Glutamatergic neuron (in vitro differentiated cells): Measurements from ENCODE around the gene SYT17. TPM values are rescaled to one million over a fixed set of nuclear protein-coding genes. Genes with fewer than 3 reads are reported as not detected.

Experiments
- DNase-seq: peaks from one replicate; pipeline ENCODE4 v3.0.0; 2022
- H3K27ac Mint-ChIP-seq: one replicate; pipeline ENCODE4 v1.8.0; 2020; ENCODE audit warnings: mild to moderate bottlenecking, mixed read lengths, inconsistent platforms; ENCODE audit not compliant: unreplicated experiment
- H3K27me3 Mint-ChIP-seq: one replicate; pipeline ENCODE4 v1.8.0; 2020; ENCODE audit warnings: mild to moderate bottlenecking, moderate library complexity, mixed read lengths, inconsistent platforms; ENCODE audit not compliant: unreplicated experiment
- H3K36me3 Mint-ChIP-seq: one replicate; pipeline ENCODE4 v1.8.0; 2020; ENCODE audit warnings: mild to moderate bottlenecking, mixed read lengths, inconsistent platforms; ENCODE audit not compliant: unreplicated experiment
- H3K4me1 Mint-ChIP-seq: one replicate; pipeline ENCODE4 v1.8.0; 2020; ENCODE audit warnings: mild to moderate bottlenecking, low read depth, mixed read lengths, inconsistent platforms; ENCODE audit not compliant: unreplicated experiment
- H3K4me3 Mint-ChIP-seq: one replicate; pipeline ENCODE4 v1.8.0; 2020; ENCODE audit warnings: mild to moderate bottlenecking, mixed read lengths, inconsistent platforms; ENCODE audit not compliant: unreplicated experiment
- H3K9me3 Mint-ChIP-seq: one replicate; pipeline ENCODE4 v1.8.0; 2020; ENCODE audit warnings: mild to moderate bottlenecking, moderate library complexity, mixed read lengths, inconsistent platforms; ENCODE audit not compliant: unreplicated experiment
- CTCF ChIP-seq: fragments of 200-600 bp; sonication (generic); IDR thresholded peaks from one replicate; pipeline ENCODE4 v1.5.0; 2021; ENCODE audit not compliant: partially characterized antibody, unreplicated experiment
- total RNA-seq: library from RNA; stranded (reverse); fragmentation: NEBNext Ultra II Directional; extraction: Animal tissue kit (Norgen Biotek cat#: 25700); gene quantifications from one replicate; pipeline ENCODE4 v1.2.1, GENCODE V29; 2021; ENCODE audit not compliant: unreplicated experiment

SYT17 gene
- total RNA-seq, 1 donor from 2014 or later, result 10.0 TPM

- Mint-ChIP-seq H3K27me3 (peaks cover 4% of the 10 kb centered on the region), H3K4me1 (no peaks in the 10 kb centered on the region), H3K9me3 (peaks cover 6% of the 10 kb centered on the region), H3K36me3 (peaks cover 7% of the 10 kb centered on the region), H3K27ac (no peak overlapping the region), H3K4me3 (no peak overlapping the region)
- DNase-seq, result no peak
- TF ChIP-seq CTCF, result no peak
Measured at GRCh38 chr16:19274165-19274797, 106.2 kb downstream of the SYT17 start.

- no peak overlapping the region for H3K27ac Mint-ChIP-seq
- DNase-seq, result no peak
- H3K36me3 Mint-ChIP-seq, result peaks cover 7% of the 10 kb centered on the region
- no peak for TF ChIP-seq CTCF
- H3K4me1 Mint-ChIP-seq, result no peaks in the 10 kb centered on the region
- no peak overlapping the region for H3K4me3 Mint-ChIP-seq
- peaks cover 2% of the 10 kb centered on the region for H3K27me3 Mint-ChIP-seq
- peaks cover 4% of the 10 kb centered on the region for H3K9me3 Mint-ChIP-seq
Measured at GRCh38 chr16:19278403-19278802, 110.4 kb downstream of the SYT17 start.

- no peak for TF ChIP-seq CTCF
- no peak for DNase-seq
- Mint-ChIP-seq H3K4me3 (no peak overlapping the region), H3K36me3 (peaks cover 7% of the 10 kb centered on the region), H3K27me3 (peaks cover 2% of the 10 kb centered on the region), H3K4me1 (no peaks in the 10 kb centered on the region), H3K27ac (no peak overlapping the region), H3K9me3 (peaks cover 4% of the 10 kb centered on the region)
Measured at GRCh38 chr16:19281246-19281645, 113.2 kb downstream of the SYT17 start.

- H3K4me1 Mint-ChIP-seq, result no peaks in the 10 kb centered on the region
- DNase-seq, result no peak
- H3K27me3 Mint-ChIP-seq, result peaks cover 2% of the 10 kb centered on the region
- H3K4me3 Mint-ChIP-seq, result no peak overlapping the region
- H3K27ac Mint-ChIP-seq, result no peak overlapping the region
- peaks cover 7% of the 10 kb centered on the region for H3K36me3 Mint-ChIP-seq
- no peak for TF ChIP-seq CTCF
- peaks cover 4% of the 10 kb centered on the region for H3K9me3 Mint-ChIP-seq
Measured at GRCh38 chr16:19282101-19282500, 114.1 kb downstream of the SYT17 start.

- H3K27ac Mint-ChIP-seq, result no peak overlapping the region
- peaks cover 4% of the 10 kb centered on the region for H3K36me3 Mint-ChIP-seq
- H3K9me3 Mint-ChIP-seq, result peaks cover 2% of the 10 kb centered on the region
- H3K27me3 Mint-ChIP-seq, result peaks cover 2% of the 10 kb centered on the region
- no peak for DNase-seq
- H3K4me1 Mint-ChIP-seq, result no peaks in the 10 kb centered on the region
- no peak overlapping the region for H3K4me3 Mint-ChIP-seq
- no peak for TF ChIP-seq CTCF
Measured at GRCh38 chr16:19283637-19284036, 115.6 kb downstream of the SYT17 start.
